A673 (cell line): Measurements from ENCODE around the gene PLA2G4B. TPM values are rescaled to one million over a fixed set of nuclear protein-coding genes. Genes with fewer than 3 reads are reported as not detected.
"Not testable (repeated sequence)": the region's sequence is repeated elsewhere in the genome, so short reads cannot be mapped to it uniquely, and the experiment has no call there.

Experiments used
- BruUV-seq: library from RNA; stranded (reverse); fragments of 400-500 nt; replicated peaks from 2 replicates; lab custom pipeline; 2021; lab: Mats Ljungman, UMichigan
- CTCF ChIA-PET: fragments of 300-600 bp; sonication (Branson Sonifier 250); formaldehyde crosslinking; loops from one replicate; lab custom pipeline; 2022; ENCODE audit warnings: antibody characterized with exemption; lab: Charles Lee
- POLR2A ChIA-PET: fragments of 300-600 bp; sonication (Branson Sonifier 250); formaldehyde crosslinking; loops from one replicate; lab custom pipeline; 2022; ENCODE audit warnings: antibody characterized with exemption; ENCODE audit not compliant: low non-redundant PET; lab: Charles Lee
- DNase-seq: peaks from one replicate; pipeline ENCODE4 v3.0.0-alpha.2; 2015; ENCODE audit warnings: low spot score
- H3K27ac ChIP-seq: fragments of 200-600 bp; sonication (generic); 2 replicates; pipeline ENCODE4 v1.5.1; 2016; ENCODE audit warnings: mixed run types, low read depth, mild to moderate bottlenecking, mixed read lengths, antibody characterized with exemption, low read length; ENCODE audit not compliant: poor library complexity, severe bottlenecking
- H3K27me3 ChIP-seq: fragments of 200-600 bp; sonication (generic); replicated peaks from 2 replicates; pipeline ENCODE4 v1.6.1; 2017; ENCODE audit warnings: mixed run types, low read depth, mild to moderate bottlenecking, mixed read lengths, antibody characterized with exemption, low read length; ENCODE audit not compliant: insufficient read depth, poor library complexity
- H3K36me3 ChIP-seq: fragments of 200-600 bp; sonication (generic); 2 replicates; pipeline ENCODE4 v1.6.1; 2016; ENCODE audit warnings: mixed run types, mild to moderate bottlenecking, mixed read lengths, antibody characterized with exemption, low read length; ENCODE audit not compliant: insufficient read depth, poor library complexity, severe bottlenecking
- H3K4me1 ChIP-seq: fragments of 200-600 bp; sonication (generic); 2 replicates; pipeline ENCODE4 v1.6.1; 2017; ENCODE audit warnings: mixed run types, mild to moderate bottlenecking, mixed read lengths, antibody characterized with exemption, low read length; ENCODE audit not compliant: insufficient read depth, poor library complexity, severe bottlenecking
- H3K4me3 ChIP-seq: fragments of 200-600 bp; sonication (generic); 2 replicates; pipeline ENCODE4 v1.5.1; 2016; ENCODE audit warnings: low read depth, mixed run types, mild to moderate bottlenecking, mixed read lengths, low read length; ENCODE audit not compliant: poor library complexity, severe bottlenecking
- H3K9me3 ChIP-seq: fragments of 200-600 bp; sonication (generic); 2 replicates; pipeline ENCODE4 v1.6.1; 2016; ENCODE audit warnings: mixed run types, low read depth, mild to moderate bottlenecking, mixed read lengths, antibody characterized with exemption, low read length; ENCODE audit not compliant: poor library complexity, severe bottlenecking
- CTCF ChIP-seq: fragments of 300-800, 200-600 bp; sonication (generic); conservative IDR thresholded peaks from 2 replicates; pipeline ENCODE4 v1.5.1; 2017; ENCODE audit warnings: low read depth, mild to moderate bottlenecking, antibody characterized with exemption, low read length, moderate library complexity, mixed read lengths
- EZH2 ChIP-seq: fragments of 200-600 bp; sonication (generic); IDR thresholded peaks from 2 replicates; pipeline ENCODE4 v1.6.1; 2017; ENCODE audit warnings: borderline replicate concordance, low read depth, mild to moderate bottlenecking, mixed read lengths, antibody characterized with exemption, low read length; ENCODE audit not compliant: poor library complexity, severe bottlenecking
- intact Hi-C: fragments of 100-400 bp; cut with micrococcal nuclease; formaldehyde crosslinking; loops from one replicate; pipeline ENCODE4 v1.10.0; 2022; ENCODE audit not compliant: unreplicated experiment
- total RNA-seq: library from RNA; stranded (reverse); gene quantifications from 2 replicates; pipeline ENCODE4 v1.2.3, GENCODE V29; 2021

The PLA2G4B gene
- total RNA-seq, 1 experiment from 2014 or later = 7.4 TPM

- Histone ChIP-seq H3K4me3 (peak overlapping the region; percentile 88), H3K36me3 (peaks cover 11% of the 10 kb centered on the region), H3K9me3 (no peaks in the 10 kb centered on the region), H3K27ac (peak overlapping the region; percentile 83), H3K27me3 (no peaks in the 10 kb centered on the region), H3K4me1 (peaks cover 5% of the 10 kb centered on the region)
- ChIA-PET CTCF (no interaction called here), POLR2A (no interaction called here)
- BruUV-seq = TSS peak; percentile 50
- DNase-seq = no peak
- intact Hi-C loops = no loop called here
- no peak for TF ChIP-seq EZH2
- no peak for TF ChIP-seq CTCF
These were observed 9.9 kb upstream of the PLA2G4B start for GRCh38 chr15:41828807-41829141.

GRCh38 chr15:41829959-41830646 is 8.5 kb upstream of the PLA2G4B start:
- peaks cover 5% of the 10 kb centered on the region for H3K4me1 ChIP-seq
- POLR2A ChIA-PET = no interaction called here
- TF ChIP-seq EZH2 = no peak
- TF ChIP-seq CTCF = no peak
- no TSS peak for BruUV-seq
- CTCF ChIA-PET = no interaction called here
- no peak for DNase-seq
- H3K9me3 ChIP-seq = no peaks in the 10 kb centered on the region
- H3K4me3 ChIP-seq = no peak overlapping the region
- no peaks in the 10 kb centered on the region for H3K27me3 ChIP-seq
- intact Hi-C loops = no loop called here
- H3K36me3 ChIP-seq = peaks cover 8% of the 10 kb centered on the region
- H3K27ac ChIP-seq = no peak overlapping the region

GRCh38 chr15:41831291-41831690 is 7.4 kb upstream of the PLA2G4B start:
- H3K4me1 ChIP-seq, H3K9me3 ChIP-seq, H3K27ac ChIP-seq, intact Hi-C loops, H3K36me3 ChIP-seq, DNase-seq, H3K4me3 ChIP-seq, POLR2A ChIA-PET, H3K27me3 ChIP-seq, BruUV-seq: not testable (repeated sequence)
- CTCF ChIA-PET = interaction anchor here (1.0 kb wide), 1 partner anchor 49 kb away, joined by 3 read pairs; no protein-coding TSS in a partner anchor

GRCh38 chr15:41832208-41832607 is 6.4 kb upstream of the PLA2G4B start:
- BruUV-seq = no TSS peak
- TF ChIP-seq EZH2 (no peak), CTCF (no peak)
- no peak for DNase-seq
- Histone ChIP-seq H3K4me3 (no peak overlapping the region), H3K36me3 (peaks cover 8% of the 10 kb centered on the region), H3K27me3 (no peaks in the 10 kb centered on the region), H3K27ac (no peak overlapping the region), H3K4me1 (peaks cover 5% of the 10 kb centered on the region), H3K9me3 (no peaks in the 10 kb centered on the region)
- intact Hi-C loops = no loop called here
- ChIA-PET POLR2A (interaction anchor here (0.6 kb wide), 1 partner anchor 1546 kb away, joined by 3 read pairs; no protein-coding TSS in a partner anchor), CTCF (no interaction called here)
